Suprapubic skin (tissue), 4 donors: ENCODE results near the gene BDKRB2. TPM values are rescaled to one million over a fixed set of nuclear protein-coding genes. Genes with fewer than 3 reads are reported as not detected.

Experiments used
- total RNA-seq, 4 donors: library from RNA; depleted of rRNA; stranded (reverse); fragments of >200 nt; gene quantifications; one replicate each; pipeline ENCODE4 v1.1.0, GENCODE V29; 2016

Gene BDKRB2
- total RNA-seq, 4 donors from 2014 or later: 9.7 to 17.9 (median 14.3) TPM

Other genes with a start within 250 kb of the BDKRB2 start
- gene C14orf132, start 165.5 kb upstream of the BDKRB2 start, total RNA-seq: 10 to 100 TPM; 16.2 to 34.4 (median 27.9) TPM
- gene BDKRB1, start 51.4 kb downstream of the BDKRB2 start, total RNA-seq: 1 to 10 TPM; 2.6 to 6.5 (median 4.1) TPM
- gene ATG2B, start 158.5 kb downstream of the BDKRB2 start, total RNA-seq: 100 to 1,000 TPM in 1 of 4 donors, 10 to 100 TPM in 3; 24.6 to 103 (median 42.8) TPM
- 10 to 100 TPM in 3 of 4 donors, 1 to 10 TPM in 1; 7.9 to 50.1 (median 24.7) TPM for gene GSKIP, start 158.7 kb downstream of the BDKRB2 start, total RNA-seq
- gene AK7, start 187.3 kb downstream of the BDKRB2 start, total RNA-seq: 10 to 100 TPM in 3 of 4 donors, 1 to 10 TPM in 1; 7.4 to 14.3 (median 12.0) TPM